TTC549 (cell line): ENCODE measurements around the gene CEP70.
A peak's percentile ranks its signal among the peaks of the same experiment; 100 is the strongest.
"Not testable (repeated sequence)": the region's sequence is repeated elsewhere in the genome, so short reads cannot be mapped to it uniquely, and the experiment has no call there.

ENCODE experiments used
- FAIRE-seq: peaks from 2 replicates; lab custom pipeline; 2012; peaks lifted over from hg19 to GRCh38; lab: Jason Lieb, UNC

Gene CEP70

DNA sequence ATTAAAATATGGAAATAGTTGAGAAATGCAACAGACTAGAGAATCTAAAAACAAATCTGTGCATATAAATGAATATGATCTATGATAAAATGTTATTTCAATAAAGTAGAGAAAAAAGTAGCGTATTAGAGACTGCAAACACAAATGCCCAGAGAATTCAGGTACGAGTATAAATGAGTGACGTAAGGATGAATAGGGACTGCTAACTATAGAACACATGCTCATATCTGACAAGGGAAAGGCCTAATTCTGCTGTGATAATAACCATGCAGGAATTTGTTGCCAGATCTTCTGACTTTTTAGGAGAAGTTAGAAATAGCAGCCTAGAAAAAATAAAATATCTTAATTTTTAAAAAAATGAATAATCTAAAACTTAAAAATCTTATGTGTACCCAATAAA lies 86.5 kb downstream of the CEP70 start:
- no peak for FAIRE-seq

DNA sequence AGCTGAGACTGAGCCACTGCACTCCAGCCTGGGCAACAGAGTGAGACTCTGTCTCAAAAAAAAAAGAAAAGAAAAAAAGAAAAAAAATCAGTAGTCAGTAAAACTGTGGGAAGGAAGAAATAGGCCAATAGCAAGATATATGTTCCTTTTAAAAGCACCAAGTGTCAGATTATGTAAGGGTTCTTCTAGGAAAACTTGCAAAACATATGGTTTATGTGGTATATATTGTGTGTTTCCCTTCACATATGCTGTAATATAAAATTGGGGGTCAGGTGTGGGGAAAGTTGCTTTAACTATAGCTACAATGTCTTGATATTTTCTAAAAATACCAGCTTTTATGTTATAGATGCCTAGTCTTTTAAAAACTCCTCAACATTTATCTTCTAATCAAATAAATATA lies 95.1 kb downstream of the CEP70 start:
- no peak for FAIRE-seq

GRCh38 chr3:138497851-138498250 lies 96.2 kb downstream of the CEP70 start:
- FAIRE-seq: no peak

- no peak for FAIRE-seq
These were observed 97.0 kb downstream of the CEP70 start for GRCh38 chr3:138497021-138497420.

DNA sequence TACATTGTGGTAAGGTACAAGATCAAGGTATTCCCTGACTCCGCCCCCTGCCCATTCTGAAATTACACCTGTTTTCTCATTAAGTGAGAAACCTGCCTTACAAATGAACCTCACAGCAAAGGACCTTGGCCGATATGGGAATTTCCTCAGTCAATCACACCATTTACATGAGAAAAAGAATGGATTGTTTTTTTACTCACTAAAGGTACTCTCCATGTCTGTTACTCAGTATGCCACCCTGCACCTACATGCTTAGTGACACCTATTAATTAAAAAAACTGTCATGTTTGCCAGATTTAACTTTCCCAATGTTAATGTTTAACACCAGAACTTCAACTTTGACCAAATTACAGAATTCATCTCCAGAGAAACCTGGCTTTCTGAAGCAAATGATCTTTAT lies 97.6 kb downstream of the CEP70 start:
- no peak for FAIRE-seq

- FAIRE-seq: not testable (repeated sequence)
These were observed 98.4 kb downstream of the CEP70 start for GRCh38 chr3:138495638-138496037.

- FAIRE-seq: no peak
These were observed 99.5 kb downstream of the CEP70 start for GRCh38 chr3:138494607-138494929.

GRCh38 chr3:138493804-138494606 lies 100.1 kb downstream of the CEP70 start:
- no peak for FAIRE-seq

DNA sequence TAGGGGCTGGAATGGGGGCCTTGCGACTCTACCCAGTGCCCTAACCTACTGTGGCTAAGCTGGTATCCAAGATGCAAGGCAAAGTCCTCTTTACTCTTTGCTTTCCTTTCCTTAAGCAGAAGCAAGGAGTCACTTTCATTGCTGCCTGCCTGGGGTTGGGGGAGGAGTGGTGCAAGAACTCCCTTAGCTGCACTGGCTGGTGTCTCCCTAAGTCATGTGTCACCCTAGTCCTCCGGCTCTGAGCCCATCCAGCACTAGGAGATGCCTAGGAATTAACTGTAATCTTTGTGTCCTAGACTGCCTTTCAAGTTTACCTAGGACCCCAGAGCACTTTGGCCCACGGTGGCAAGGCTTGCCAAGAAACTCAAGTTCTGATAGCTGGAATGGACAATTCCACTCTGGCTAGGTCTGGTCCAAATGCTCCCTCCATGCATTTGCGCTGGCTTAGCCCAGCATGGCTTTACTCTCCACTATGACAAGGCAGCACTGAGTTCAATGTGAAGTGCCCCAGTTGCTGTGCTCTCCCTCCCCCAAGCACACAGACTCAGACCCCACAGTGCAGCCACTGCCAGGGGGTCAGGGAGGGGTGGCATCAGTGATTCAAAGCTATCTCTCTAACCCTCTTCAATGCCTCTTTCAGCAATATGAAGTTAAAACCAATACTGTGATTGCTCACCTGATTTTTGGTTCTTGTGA lies 100.9 kb downstream of the CEP70 start:
- no peak for FAIRE-seq

DNA sequence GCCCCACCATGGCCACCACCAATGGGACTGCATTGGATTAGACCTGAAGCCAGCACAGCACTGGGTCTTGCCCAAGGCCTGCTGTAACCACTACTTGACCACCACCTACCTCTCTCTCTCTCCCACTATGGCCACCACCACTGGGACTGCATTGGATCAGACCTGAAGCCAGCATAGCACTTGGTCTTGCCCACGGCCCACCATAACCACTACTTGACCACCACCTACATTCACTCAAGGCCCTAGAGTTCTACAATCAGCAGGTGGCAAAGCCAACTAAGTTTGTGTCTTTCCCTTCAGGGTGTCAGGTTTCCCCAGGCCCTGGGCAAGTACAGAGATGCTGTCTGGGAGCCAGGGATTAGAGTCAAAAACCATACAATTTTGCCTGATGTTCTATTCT lies 102.1 kb downstream of the CEP70 start:
- no peak for FAIRE-seq

DNA sequence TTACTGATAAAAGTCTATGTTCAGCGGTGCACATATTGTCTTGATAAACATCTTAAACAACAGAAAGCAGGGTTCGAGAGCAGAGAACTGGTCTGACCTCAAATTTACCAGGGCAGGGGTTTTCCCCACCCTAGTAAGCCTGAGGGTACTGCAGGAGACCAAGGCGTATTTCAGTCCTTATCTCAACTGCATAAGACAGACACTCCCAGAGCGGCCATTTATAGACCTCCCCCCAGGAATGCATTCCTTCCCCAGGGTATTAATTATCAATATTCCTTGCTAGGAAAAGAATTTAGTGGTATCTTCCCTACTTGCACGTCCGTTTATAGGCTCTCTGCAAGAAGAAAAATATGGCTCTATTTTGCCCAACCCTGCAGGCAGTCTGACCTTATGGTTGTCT lies 107.5 kb downstream of the CEP70 start:
- not testable (repeated sequence) for FAIRE-seq

DNA sequence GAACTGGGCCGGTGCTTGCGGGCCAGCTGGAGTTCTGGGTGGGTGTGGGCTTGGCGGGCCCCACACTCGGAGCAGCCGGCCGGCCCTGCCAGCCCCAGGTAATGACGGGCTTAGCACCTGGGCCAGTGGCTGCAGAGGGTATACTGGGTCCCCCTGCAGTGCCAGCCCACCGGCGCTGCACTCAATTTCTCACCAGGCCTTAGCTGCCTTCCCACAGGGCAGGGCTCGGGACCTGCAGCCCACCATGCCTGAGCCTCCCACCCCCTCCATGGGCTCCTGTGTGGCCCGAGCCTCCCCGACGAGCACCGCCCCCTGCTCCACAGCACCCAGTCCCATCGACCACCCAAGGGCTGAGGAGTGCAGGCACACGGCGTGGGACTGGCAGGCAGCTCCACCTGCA lies 109.4 kb downstream of the CEP70 start:
- not testable (repeated sequence) for FAIRE-seq

DNA sequence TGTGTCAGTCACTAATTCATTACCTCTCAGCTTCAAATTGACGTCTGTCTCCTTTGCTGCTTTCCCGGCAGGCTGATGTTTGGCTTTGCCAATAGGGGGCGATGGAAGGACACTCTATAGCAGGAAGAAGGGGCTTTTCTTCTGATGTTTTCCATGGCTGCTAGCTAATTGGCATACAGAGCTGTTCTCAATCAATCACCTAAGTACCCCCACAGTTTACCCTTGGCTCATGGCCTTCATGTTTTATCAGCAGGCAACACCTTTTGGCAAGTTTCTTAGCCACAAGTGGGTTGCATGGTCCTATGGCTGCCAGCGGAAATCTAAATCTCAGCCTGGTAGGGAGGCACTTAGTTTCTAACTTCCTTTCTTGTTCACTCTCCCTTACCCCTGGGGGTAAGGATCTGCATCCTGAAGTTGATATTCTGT lies 114.6 kb downstream of the CEP70 start:
- peak; percentile 60 for FAIRE-seq

DNA sequence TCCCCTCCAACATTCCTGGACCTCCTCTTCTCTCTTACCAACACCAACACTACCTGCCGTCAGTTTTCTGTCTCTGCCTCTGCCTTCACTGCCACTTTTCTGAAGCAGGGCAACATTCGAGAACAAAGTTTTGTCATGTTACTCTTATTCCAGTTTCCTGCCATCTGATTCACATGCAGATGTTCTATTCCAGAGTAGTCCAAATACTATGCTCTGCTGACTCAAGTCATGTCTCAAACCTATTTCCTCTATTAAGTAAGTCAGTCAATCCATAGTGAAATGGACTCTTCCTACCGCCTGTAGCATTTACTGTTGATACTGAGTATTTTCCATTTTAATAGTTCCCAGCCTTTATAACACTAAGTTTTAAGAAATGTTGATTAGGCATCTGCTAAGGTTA lies 116.3 kb downstream of the CEP70 start:
- FAIRE-seq: no peak

DNA sequence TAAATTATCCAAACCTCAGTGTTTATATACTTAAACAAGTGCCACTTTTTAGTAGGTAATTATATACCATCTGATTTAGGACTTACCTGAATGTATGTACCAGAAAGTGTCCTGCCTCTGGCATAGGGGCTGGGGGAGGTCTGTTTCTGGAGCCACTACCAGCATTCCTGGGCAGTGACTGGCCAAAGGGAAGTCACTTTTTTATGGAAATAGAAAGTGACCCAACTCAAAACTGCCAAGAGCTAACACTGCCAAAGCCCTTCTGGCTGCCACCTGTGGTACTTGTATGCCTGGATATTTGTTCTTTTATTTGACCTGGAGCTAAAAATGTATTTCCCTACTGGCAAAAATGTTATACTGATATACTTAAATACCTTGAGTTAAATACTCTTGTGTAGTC lies 116.9 kb downstream of the CEP70 start:
- no peak for FAIRE-seq

DNA sequence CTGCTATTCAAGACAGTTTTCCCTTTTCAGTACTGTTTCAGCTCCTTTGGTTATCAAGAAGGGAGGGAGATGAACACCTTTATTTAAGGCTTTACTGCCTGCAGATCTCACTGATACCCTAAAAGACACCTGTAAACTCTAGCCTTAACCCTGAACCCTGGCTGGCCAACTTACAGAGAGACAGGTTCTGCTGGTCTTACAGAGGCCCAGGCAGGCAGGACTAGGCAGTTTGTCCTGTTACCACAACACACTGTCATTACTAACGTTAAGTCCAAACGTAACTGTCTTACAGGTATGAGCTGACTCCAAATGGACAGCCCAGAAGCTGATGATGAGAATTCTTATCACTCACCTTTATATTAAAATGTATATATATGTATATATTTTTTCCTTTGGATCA lies 117.5 kb downstream of the CEP70 start:
- FAIRE-seq: no peak

- no peak for FAIRE-seq
These were observed 119.9 kb downstream of the CEP70 start for GRCh38 chr3:138474163-138474562.

- no peak for FAIRE-seq
These were observed 120.7 kb downstream of the CEP70 start for GRCh38 chr3:138473391-138473790.

DNA sequence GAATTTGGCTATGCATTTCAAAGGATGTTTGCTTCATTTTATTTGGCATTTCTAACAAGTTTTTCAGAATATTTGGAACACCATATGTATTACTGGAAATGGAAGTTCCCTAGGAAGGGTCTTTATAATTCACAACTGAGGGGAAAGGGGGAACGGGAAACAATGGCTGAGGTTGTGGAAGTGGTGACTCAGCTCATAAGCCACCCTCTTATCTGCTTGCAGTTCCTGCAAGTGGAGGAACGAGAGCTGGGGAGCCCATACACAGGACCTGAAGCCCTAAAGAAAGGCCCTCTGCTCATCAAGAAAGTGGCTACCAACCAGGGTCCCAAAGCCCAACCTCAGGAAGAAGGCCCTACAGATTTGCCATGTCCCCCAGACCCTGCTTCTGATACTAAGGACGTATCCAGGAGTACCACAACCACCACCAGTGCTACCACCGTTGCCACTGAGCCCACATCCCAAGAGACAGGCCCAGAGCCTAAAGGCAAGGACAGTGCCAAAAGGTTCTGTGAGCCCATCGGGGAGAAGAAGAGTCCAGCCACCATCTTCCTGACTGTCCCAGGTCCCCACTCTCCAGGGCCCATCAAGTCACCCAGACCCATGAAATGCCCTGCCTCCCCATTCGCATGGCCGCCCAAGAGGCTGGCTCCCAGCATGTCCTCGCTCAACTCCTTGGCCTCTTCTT lies 121.8 kb downstream of the CEP70 start:
- no peak for FAIRE-seq

- FAIRE-seq: no peak
These were observed 122.6 kb downstream of the CEP70 start for GRCh38 chr3:138471481-138471880.

GRCh38 chr3:138470687-138471086 lies 123.4 kb downstream of the CEP70 start:
- no peak for FAIRE-seq

DNA sequence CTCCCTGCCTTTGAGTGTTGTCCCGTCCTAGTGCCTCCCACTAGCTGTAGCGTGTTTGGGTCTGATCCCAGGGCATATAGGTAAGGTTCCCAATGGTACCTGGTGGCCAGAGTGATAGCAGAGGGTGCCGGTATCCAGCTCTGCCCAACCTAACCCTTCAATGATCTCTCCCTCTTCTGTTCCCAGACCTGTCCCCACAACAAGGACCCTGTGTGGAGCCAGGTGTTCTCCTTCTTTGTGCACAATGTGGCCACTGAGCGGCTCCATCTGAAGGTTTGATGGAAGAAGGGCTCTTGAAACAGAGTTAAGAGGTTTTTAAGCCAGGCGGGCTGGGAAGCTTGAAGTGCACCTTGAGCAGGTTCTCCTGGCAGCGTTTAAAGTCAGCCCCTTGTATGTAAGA lies 124.2 kb downstream of the CEP70 start:
- FAIRE-seq: no peak

DNA sequence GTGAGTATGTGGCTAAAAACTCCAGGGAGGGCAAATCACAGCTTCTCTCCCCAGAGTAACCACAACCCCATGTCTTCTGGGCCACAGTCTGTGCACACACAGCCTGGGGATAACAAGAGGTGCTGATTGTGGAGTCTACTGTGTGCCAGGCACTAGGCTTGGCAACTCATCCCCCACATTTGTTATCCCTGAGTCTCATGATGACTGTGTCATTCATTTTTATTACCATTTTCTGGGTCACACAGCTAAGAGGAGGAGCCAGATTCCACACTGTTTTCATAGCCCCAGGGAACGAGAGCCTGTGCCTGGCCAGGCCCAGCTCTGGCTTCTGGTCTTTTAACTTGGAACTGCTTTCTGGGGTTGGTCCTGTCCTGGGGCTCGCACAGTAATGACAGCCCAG lies 125.2 kb downstream of the CEP70 start:
- FAIRE-seq: no peak
